ENCODE measurements around the gene RAB11FIP4.
"Not testable (repeated sequence)": the region's sequence is repeated elsewhere in the genome, so short reads cannot be mapped to it uniquely, and the experiment has no call there.

The RAB11FIP4 gene

DNA sequence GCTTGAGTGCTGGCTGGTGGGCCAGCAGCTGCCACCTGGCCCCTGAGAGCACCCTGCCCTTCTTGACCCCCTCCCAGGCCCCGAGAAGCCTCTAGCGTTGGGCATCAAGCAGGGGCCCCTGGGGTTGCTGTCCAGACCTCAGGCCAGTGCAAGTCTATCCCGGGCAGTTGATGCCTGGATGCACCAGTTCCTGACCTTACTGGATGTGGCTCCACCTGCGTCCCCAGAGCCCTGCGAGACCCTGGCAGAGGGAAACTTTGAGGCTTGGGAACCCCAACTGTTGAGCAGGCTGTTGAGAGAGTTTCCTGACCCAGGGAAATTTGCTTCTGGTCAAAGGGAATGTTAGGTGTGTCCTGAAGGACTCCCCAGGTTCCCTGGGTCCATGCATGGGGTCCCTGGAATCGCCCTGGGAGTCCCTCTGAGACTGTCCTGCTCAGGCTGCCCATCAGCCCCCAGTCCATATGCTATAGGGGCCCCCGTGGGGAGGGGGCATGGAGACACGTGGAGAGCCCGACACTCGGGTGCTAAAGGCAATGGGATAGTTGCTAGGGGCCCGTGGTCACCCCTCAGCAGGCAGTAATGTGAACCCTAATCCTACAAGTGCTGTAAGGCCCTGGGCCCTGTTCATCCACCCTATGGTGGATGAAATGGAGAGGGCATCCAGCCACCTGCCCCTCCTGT, 46.4 kb downstream of the RAB11FIP4 start:
- H3K27ac ChIP-seq (ENCODE audit: low read length): no peak overlapping the region
- no peaks in the 10 kb centered on the region for H3K36me3 ChIP-seq (ENCODE audit: control insufficient read depth in 1 of 2, insufficient read depth in 2 of 2, low read length in 2 of 2)
- no peaks in the 10 kb centered on the region for H3K4me1 ChIP-seq (ENCODE audit: control insufficient read depth in 1 of 2, insufficient read depth in 2 of 2, low read length in 2 of 2)
- no peak overlapping the region for H3K4me3 ChIP-seq (ENCODE audit: low read depth in 1 of 2, low read length in 2 of 2)
- no peaks in the 10 kb centered on the region for H3K9me3 ChIP-seq (ENCODE audit: control insufficient read depth in 1 of 2, low read length in 2 of 2)
- H3K27me3 ChIP-seq (ENCODE audit: low read depth, low read length): no peaks in the 10 kb centered on the region

GRCh38 chr17:31439716-31440115, 48.2 kb downstream of the RAB11FIP4 start:
- no peaks in the 10 kb centered on the region for H3K4me1 ChIP-seq (ENCODE audit: control insufficient read depth in 1 of 2, insufficient read depth in 2 of 2, low read length in 2 of 2)
- no peak overlapping the region for H3K27ac ChIP-seq (ENCODE audit: low read length)
- no peaks in the 10 kb centered on the region for H3K9me3 ChIP-seq (ENCODE audit: control insufficient read depth in 1 of 2, low read length in 2 of 2)
- no peaks in the 10 kb centered on the region for H3K36me3 ChIP-seq (ENCODE audit: control insufficient read depth in 1 of 2, insufficient read depth in 2 of 2, low read length in 2 of 2)
- H3K4me3 ChIP-seq (ENCODE audit: low read depth in 1 of 2, low read length in 2 of 2): no peak overlapping the region
- H3K27me3 ChIP-seq (ENCODE audit: low read depth, low read length): no peaks in the 10 kb centered on the region

- Histone ChIP-seq H3K4me3 (ENCODE audit: low read depth in 1 of 2, low read length in 2 of 2) (no peak overlapping the region), H3K9me3 (ENCODE audit: control insufficient read depth in 1 of 2, low read length in 2 of 2) (no peaks in the 10 kb centered on the region)
Observed at GRCh38 chr17:31442276-31442675, 50.8 kb downstream of the RAB11FIP4 start.

GRCh38 chr17:31442856-31443255, 51.4 kb downstream of the RAB11FIP4 start:
- not testable (repeated sequence) for H3K27me3 ChIP-seq (ENCODE audit: low read depth, low read length); H3K4me3 ChIP-seq (ENCODE audit: low read depth in 1 of 2, low read length in 2 of 2); H3K27ac ChIP-seq (ENCODE audit: low read length); H3K36me3 ChIP-seq (ENCODE audit: control insufficient read depth in 1 of 2, insufficient read depth in 2 of 2, low read length in 2 of 2); H3K9me3 ChIP-seq (ENCODE audit: control insufficient read depth in 1 of 2, low read length in 2 of 2); H3K4me1 ChIP-seq (ENCODE audit: control insufficient read depth in 1 of 2, insufficient read depth in 2 of 2, low read length in 2 of 2)

More at GRCh38 chr17:31442276-31442675, 50.8 kb downstream of the RAB11FIP4 start:
- no peak overlapping the region for H3K27ac ChIP-seq (ENCODE audit: low read length)
- no peaks in the 10 kb centered on the region for H3K27me3 ChIP-seq (ENCODE audit: low read depth, low read length)
- H3K36me3 ChIP-seq (ENCODE audit: control insufficient read depth in 1 of 2, insufficient read depth in 2 of 2, low read length in 2 of 2): no peaks in the 10 kb centered on the region
- no peaks in the 10 kb centered on the region for H3K4me1 ChIP-seq (ENCODE audit: control insufficient read depth in 1 of 2, insufficient read depth in 2 of 2, low read length in 2 of 2)

GRCh38 chr17:31443386-31443785, 51.9 kb downstream of the RAB11FIP4 start:
- Histone ChIP-seq H3K27me3 (ENCODE audit: low read depth, low read length) (no peaks in the 10 kb centered on the region), H3K4me3 (ENCODE audit: low read depth in 1 of 2, low read length in 2 of 2) (no peak overlapping the region), H3K4me1 (ENCODE audit: control insufficient read depth in 1 of 2, insufficient read depth in 2 of 2, low read length in 2 of 2) (no peaks in the 10 kb centered on the region), H3K9me3 (ENCODE audit: control insufficient read depth in 1 of 2, low read length in 2 of 2) (no peaks in the 10 kb centered on the region), H3K27ac (ENCODE audit: low read length) (no peak overlapping the region), H3K36me3 (ENCODE audit: control insufficient read depth in 1 of 2, insufficient read depth in 2 of 2, low read length in 2 of 2) (no peaks in the 10 kb centered on the region)

DNA sequence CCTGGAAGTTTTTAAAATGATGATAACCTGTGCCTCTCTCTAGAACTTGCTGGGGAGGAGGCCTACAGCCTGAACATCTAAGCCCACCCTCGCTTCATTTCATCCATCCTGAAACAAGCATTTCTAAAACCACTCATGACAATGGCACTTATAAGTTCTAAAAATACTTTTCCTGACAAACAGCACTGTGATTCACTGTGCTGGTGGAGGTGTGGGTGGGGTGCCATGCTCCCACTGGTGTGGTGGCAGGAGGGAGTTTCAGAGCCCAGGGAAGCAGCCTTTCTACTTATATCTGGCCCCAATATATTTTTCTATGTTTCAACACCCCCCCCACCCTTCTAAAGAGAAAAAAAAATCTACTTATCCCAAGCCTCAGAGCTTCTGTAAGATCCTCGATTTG, 52.6 kb downstream of the RAB11FIP4 start:
- H3K27ac ChIP-seq (ENCODE audit: low read length): no peak overlapping the region
- H3K27me3 ChIP-seq (ENCODE audit: low read depth, low read length): no peaks in the 10 kb centered on the region
- no peaks in the 10 kb centered on the region for H3K36me3 ChIP-seq (ENCODE audit: control insufficient read depth in 1 of 2, insufficient read depth in 2 of 2, low read length in 2 of 2)

DNA sequence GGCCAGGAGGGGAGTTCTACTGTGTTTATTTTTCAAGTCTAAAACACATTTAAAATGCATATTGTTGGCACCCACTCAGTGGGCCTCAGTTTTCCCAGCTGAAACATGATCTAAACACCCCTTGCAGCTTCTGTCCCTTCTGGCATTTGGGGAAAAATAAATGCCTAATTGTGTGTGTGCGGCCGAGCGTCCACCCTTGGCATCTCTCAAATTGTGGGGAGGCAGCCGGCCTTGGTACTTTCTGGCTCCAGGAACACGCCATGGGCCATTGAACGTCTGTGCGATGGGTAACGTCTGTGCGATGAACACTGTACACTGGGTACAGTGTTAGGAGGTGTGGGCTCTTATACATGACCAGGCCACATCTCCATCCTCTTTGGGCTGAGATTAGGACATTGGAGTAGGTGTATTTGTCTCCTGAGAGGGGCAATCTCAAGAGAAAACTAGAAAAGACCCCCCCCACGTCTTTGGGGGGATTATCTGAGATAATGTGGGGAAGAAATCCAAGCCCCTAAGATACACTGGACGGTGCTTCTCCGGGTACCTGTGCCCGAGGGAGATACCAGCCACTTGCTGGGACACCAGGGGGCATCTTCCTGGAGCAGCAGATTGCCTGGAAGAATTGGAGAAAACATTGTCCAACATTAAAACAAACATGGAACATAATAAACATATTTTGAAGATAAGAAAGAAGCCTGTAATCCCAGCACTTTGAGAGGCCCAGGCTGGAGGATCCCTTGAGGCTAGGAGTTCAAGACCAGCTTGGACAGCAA, 54.9 kb downstream of the RAB11FIP4 start:
- Histone ChIP-seq H3K9me3 (ENCODE audit: control insufficient read depth in 1 of 2, low read length in 2 of 2) (no peaks in the 10 kb centered on the region), H3K27me3 (ENCODE audit: low read depth, low read length) (no peaks in the 10 kb centered on the region), H3K4me3 (ENCODE audit: low read depth in 1 of 2, low read length in 2 of 2) (no peak overlapping the region), H3K4me1 (ENCODE audit: control insufficient read depth in 1 of 2, insufficient read depth in 2 of 2, low read length in 2 of 2) (no peaks in the 10 kb centered on the region), H3K36me3 (ENCODE audit: control insufficient read depth in 1 of 2, insufficient read depth in 2 of 2, low read length in 2 of 2) (no peaks in the 10 kb centered on the region), H3K27ac (ENCODE audit: low read length) (no peak overlapping the region)

More for the DNA sequence above, 52.6 kb downstream of the RAB11FIP4 start:
- Histone ChIP-seq H3K9me3 (ENCODE audit: control insufficient read depth in 1 of 2, low read length in 2 of 2) (no peaks in the 10 kb centered on the region), H3K4me3 (ENCODE audit: low read depth in 1 of 2, low read length in 2 of 2) (no peak overlapping the region), H3K4me1 (ENCODE audit: control insufficient read depth in 1 of 2, insufficient read depth in 2 of 2, low read length in 2 of 2) (no peaks in the 10 kb centered on the region)

DNA sequence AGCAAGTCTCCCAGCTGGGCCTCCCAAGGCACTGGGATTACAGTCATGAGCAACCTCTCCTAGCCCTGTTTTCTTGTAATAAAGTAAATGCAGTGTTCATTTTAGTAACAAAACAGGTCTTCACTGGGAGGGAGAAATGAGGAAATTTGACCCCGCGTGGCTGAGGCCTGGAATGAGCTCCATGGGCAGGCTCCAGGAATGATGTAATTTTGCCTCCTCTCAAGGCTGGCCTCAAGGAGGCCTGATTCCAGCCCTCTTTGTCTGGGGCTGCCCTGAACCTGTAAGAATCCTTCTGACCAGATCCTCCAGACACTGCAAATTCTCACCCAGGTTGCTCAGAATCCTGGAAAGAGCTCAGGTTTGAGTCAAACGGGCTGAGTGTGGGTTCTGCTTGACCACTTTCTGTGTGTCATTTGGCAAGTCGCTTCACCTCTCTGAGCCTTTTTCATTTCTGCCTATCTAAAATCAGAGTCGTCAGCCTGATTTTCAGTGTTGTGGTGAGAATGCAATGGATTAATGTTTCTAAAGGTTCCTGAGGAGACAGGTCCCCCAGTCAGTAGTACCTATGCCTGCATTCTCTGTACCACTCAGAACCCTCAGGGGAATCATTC, 57.1 kb downstream of the RAB11FIP4 start:
- Histone ChIP-seq H3K36me3 (ENCODE audit: control insufficient read depth in 1 of 2, insufficient read depth in 2 of 2, low read length in 2 of 2) (no peaks in the 10 kb centered on the region), H3K4me1 (ENCODE audit: control insufficient read depth in 1 of 2, insufficient read depth in 2 of 2, low read length in 2 of 2) (no peaks in the 10 kb centered on the region), H3K4me3 (ENCODE audit: low read depth in 1 of 2, low read length in 2 of 2) (no peak overlapping the region), H3K9me3 (ENCODE audit: control insufficient read depth in 1 of 2, low read length in 2 of 2) (no peaks in the 10 kb centered on the region), H3K27me3 (ENCODE audit: low read depth, low read length) (no peaks in the 10 kb centered on the region), H3K27ac (ENCODE audit: low read length) (no peak overlapping the region)

DNA sequence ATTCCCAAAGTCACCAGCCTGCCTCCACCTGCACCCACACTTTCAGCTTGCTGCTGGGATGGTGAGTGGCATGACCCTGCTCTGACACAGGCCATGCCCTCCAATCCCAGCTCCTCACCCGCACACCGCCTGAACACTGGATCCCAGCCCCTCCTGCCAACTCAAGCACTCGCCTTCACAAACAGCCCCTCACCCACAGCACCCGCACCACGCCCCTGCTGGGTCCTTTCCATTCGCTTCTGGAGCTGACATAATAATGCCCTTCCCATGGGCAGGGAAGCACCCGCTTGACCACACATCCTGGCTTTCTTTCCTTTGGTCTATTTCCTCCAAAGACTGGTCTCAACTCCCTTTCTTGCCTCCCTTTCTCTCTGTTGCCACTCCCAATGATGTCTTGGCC, 57.6 kb downstream of the RAB11FIP4 start:
- Histone ChIP-seq H3K4me3 (ENCODE audit: low read depth in 1 of 2, low read length in 2 of 2) (no peak overlapping the region), H3K27ac (ENCODE audit: low read length) (no peak overlapping the region)

GRCh38 chr17:31449746-31450145, 58.3 kb downstream of the RAB11FIP4 start:
- Histone ChIP-seq H3K9me3 (ENCODE audit: control insufficient read depth in 1 of 2, low read length in 2 of 2) (no peaks in the 10 kb centered on the region), H3K4me1 (ENCODE audit: control insufficient read depth in 1 of 2, insufficient read depth in 2 of 2, low read length in 2 of 2) (no peaks in the 10 kb centered on the region), H3K4me3 (ENCODE audit: low read depth in 1 of 2, low read length in 2 of 2) (no peak overlapping the region), H3K27me3 (ENCODE audit: low read depth, low read length) (no peaks in the 10 kb centered on the region), H3K36me3 (ENCODE audit: control insufficient read depth in 1 of 2, insufficient read depth in 2 of 2, low read length in 2 of 2) (no peaks in the 10 kb centered on the region), H3K27ac (ENCODE audit: low read length) (no peak overlapping the region)

More for the DNA sequence above, 57.6 kb downstream of the RAB11FIP4 start:
- Histone ChIP-seq H3K27me3 (ENCODE audit: low read depth, low read length) (no peaks in the 10 kb centered on the region), H3K36me3 (ENCODE audit: control insufficient read depth in 1 of 2, insufficient read depth in 2 of 2, low read length in 2 of 2) (no peaks in the 10 kb centered on the region), H3K4me1 (ENCODE audit: control insufficient read depth in 1 of 2, insufficient read depth in 2 of 2, low read length in 2 of 2) (no peaks in the 10 kb centered on the region), H3K9me3 (ENCODE audit: control insufficient read depth in 1 of 2, low read length in 2 of 2) (no peaks in the 10 kb centered on the region)

- Histone ChIP-seq H3K9me3 (ENCODE audit: control insufficient read depth in 1 of 2, low read length in 2 of 2) (no peaks in the 10 kb centered on the region), H3K27ac (ENCODE audit: low read length) (no peak overlapping the region), H3K4me3 (ENCODE audit: low read depth in 1 of 2, low read length in 2 of 2) (no peak overlapping the region), H3K36me3 (ENCODE audit: control insufficient read depth in 1 of 2, insufficient read depth in 2 of 2, low read length in 2 of 2) (no peaks in the 10 kb centered on the region), H3K4me1 (ENCODE audit: control insufficient read depth in 1 of 2, insufficient read depth in 2 of 2, low read length in 2 of 2) (no peaks in the 10 kb centered on the region), H3K27me3 (ENCODE audit: low read depth, low read length) (no peaks in the 10 kb centered on the region)
Observed at GRCh38 chr17:31452101-31452500, 60.6 kb downstream of the RAB11FIP4 start.
